Hematopoietic multipotent progenitor cell treated with erythropoietin and hydrocortisone succinate and interleukin-3 and kit ligand, for 17 days (in vitro differentiated cells): ENCODE results near the gene UACA.

ENCODE experiments used
- DNase-seq: peaks from one replicate; pipeline ENCODE4 v3.0.0-alpha.2; 2015; ENCODE audit warnings: low spot score

The UACA gene

DNA sequence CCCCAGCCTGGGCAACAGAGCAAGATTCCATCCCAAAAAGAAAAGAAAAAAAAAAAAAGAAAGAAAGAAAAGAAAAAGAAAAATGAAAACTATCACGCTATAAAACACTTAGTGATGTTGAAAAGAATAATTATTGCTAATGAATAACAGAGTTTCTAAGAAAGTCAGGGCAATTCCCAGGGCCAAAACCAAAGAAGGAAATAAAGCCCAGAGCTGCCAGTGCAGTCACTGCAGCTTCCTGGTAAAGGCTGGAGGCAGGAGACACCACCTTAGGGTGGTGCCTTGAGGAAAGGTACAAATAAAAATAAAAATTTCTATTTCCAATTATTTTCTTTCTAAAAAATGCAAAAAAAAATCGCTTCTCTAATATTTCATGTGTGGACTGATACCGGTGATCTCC, 19.7 kb upstream of the UACA start:
- DNase-seq, result no peak

DNA sequence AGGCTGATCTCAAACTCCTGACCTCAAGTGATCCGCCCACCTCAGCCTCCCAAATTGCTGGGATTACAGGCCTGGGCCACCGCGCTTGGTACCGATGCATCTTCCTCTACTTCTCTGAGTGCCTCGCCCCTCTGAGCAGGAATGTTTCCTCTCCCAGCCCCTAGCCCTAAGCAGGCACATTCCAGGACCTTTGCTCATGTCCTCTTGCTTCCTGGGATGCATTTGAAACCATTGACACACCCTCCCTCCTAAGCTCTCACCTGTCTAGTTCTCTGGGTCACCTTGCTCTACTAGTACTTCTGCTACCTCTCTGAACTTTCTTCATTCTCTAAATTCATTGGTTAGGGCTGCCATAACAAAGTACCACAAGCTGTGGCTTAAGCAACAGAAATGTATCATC, 17.9 kb upstream of the UACA start:
- no peak for DNase-seq

DNA sequence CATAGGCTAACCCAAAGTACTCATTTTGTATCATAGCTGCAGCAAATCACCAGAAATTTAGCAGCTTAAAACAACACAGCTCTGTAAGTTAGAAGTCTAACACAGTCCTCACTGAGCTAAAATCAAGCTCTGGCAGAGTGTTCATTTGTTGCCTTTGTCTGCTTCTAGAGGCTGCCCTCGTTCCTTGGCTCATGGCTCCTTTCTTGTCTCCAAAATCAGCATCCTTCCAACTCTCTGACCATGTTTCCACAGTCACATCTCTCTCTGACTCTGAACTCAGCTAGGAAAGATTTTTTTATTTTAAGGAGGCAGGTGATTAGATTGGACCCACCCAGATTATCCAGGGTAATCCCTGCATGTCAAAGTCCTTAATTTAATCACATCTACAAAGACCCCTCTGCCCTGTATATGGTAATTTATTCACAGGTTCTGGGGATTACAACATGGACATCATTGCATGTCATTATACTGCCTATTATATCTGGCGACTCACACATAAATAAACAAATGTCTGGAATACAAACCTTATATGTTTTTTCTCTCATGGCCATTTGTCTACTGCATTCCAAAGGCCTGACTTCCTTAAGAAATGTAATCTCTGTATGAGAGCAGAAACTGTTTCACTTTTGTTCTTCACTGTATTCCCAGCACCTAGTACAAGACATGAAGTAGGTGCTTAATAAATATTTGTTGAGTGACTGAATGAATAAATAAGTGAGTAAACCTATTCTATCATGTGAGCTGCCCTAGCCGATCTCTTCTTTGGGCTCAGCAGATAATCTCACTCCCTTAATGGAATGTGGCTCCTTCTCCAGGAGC, 15.1 kb upstream of the UACA start:
- DNase-seq, result no peak

DNA sequence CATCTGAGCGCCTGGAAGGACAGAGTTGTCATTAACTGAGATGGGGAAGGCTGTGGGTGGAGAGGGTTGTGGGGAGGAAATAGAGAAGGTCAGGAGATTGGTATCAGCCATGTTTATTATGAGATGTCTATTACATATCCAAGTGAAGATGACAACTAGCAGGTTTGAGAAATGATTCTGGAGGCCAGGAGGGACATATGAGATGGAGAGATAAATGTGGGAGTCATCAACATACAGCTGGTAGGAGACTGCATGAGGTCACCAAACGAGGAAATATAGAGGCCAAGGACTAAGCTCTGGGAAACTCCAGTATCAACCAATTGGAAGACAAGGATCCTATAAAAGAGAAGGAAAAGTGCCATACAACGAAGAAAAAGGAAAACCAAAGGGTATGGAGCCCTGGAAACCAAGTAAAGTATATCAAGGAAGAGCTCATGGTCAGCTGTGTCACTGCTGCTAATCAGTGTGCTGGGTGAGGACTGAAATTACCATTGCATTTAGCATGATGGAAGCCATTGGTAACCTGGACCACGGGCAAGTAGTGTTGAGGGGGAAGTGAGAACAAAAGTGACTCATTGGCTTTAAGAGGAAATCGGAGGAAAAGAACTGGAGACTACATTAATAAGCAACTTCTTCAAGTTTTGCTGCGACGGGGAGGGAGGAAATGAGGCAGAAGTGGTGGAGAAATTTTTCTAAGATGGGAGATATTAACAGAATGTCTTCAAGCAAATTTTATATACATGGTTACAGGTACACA, 14.0 kb upstream of the UACA start:
- DNase-seq, result no peak

DNA sequence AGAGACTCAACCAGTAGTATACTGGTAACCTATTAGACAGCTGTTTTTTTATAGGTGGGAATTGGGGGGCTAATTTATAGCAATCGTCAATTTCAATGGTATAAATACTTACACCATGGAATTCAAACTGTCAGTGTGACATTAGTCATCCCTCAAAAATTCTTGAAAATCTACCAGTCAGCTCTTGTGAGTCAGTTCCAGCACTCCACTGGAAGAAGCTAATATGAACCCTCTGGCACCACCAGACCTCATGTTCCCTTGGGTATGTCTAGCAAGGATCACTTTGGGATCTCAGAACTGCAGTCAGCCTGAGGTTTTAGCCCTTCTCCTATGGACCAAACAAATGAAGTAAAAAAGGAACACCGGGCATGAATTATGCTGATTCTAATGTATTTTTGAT, 11.8 kb upstream of the UACA start:
- DNase-seq, result no peak

DNA sequence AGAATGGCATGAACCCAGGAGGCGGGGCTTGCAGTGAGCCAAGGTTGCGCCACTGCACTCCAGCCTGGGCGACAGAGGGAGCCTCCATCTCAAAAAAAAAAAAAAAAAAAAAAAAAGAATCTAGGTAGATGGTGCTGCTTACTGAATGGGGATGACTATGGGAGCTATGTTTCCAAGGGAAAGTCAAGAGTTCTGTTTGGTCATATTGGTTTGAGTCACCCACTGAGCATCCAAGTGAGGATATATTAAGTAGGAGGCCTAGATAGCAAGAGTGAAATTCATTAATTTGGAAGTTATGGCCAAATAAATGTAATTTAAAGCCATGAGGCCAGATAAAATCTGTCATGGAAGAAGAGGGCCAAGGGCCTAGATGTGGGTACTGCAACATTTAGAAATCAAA, 9.0 kb upstream of the UACA start:
- no peak for DNase-seq

DNA sequence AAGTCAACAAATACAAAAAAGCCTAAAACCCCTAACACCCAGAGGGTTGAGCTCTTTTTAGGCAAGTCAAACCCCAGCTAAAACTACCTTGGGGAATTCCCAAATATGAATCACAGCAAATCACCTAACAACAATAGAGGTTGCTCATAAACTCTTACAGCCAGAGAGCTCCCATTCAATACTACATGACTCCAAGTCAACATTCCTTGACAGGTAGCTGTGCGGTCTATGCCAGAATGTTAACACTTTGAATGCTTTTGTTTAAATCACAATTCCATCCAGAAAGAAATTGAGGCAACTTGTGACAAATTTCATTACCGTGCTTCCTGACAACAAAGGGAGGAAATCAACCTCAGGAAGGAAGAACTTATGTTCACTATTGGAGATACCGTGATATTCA, 7.5 kb upstream of the UACA start:
- DNase-seq, result no peak

DNA sequence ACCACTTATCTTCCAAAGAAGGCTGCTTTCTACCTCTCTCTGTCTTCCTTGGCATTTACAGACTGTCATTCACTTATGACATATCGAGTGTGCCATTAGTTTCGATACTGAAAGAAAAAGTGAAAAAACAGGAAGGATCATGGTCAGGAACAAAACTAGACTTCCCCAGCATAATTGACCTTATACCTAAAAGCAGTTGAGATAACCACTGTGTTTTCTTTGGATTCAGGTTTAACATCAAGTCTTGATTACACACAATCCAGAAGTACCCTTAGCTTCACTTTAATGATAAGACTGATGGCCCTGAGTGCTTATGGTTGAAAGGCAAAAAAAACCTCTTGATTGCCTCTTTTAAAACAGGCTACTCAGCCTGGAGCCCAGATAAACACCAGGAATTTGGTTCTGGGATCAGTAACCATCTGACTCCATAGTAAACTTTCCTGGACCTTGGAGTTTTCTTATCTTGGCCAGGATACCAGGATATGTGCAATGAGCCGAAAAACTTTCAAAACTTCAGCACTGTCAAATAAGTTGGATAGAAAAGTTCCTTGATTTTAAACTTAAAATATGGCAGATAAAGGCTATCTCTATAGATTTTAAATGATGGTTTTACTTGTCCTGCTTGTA, 5.0 kb upstream of the UACA start:
- no peak for DNase-seq

DNA sequence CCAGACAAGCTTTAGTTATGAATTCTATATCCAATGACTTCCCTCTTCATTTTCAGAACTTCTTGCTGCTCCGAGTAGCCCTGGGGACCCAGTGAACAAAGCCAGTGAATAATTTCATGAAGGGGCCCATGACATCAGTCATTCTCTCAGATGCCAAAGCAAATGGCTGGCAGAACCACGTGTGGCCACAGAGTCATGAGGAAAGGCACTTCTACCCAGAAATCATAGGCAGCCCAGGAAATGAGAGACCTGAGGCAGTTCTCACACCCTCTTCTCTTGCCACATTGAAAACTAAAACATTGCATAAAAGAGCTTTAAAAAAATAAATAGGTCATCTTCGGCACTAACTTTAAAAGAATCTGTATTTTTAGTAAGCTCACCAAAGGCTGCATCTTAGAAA, 4.3 kb upstream of the UACA start:
- no peak for DNase-seq

DNA sequence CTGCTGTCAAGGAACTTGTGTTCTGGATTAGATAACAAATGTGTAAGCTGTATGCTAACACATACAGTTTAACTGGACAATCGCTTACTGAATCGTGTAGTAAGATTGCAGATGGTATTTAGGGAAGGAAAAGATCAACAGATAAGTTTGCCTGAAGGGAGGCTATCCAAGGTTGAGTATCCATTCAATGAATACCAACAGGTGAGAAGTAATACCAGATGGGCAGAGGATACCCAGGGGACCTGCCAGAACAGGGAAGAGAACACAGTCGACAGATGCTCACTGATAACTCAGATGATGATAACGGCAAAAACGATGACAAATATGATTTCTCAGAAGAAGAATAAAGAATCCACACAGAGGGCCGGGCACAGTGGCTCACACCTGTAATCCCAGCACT, 3.2 kb upstream of the UACA start:
- no peak for DNase-seq

DNA sequence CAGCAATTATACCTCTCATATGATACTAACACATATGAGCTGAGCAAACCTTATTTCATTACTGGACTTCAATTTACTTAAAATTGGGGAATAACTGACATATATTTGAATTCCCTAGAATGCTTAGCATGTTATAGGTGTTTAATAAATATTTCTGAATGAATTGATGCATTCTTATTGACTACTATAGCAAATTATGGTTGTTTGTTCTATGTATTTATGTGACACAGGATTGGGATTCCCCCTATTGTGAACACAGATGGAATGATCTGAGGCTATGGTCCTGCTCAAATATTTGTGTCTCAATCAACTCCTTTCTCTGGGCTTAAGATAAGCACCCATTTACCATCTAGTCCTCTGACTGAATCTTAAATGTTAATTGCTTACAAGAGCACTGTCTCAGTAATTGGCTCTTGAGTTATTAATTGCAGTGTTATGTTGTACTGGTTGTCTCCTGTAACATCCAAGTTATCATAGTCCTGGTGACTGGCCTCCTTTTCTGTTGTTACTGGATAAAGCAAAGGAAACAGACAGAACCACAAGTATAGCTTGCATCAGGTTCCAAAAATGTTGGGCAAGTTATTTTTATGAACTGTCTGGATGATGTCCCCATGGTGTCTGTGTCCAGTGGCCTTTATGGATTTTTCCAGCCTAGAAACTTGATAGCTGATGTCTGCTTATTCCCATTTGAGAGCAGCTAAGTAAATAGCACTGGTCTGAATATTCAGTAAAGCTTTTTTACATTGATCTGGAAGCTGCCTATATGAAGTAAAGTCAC, 2.3 kb upstream of the UACA start:
- DNase-seq, result no peak

DNA sequence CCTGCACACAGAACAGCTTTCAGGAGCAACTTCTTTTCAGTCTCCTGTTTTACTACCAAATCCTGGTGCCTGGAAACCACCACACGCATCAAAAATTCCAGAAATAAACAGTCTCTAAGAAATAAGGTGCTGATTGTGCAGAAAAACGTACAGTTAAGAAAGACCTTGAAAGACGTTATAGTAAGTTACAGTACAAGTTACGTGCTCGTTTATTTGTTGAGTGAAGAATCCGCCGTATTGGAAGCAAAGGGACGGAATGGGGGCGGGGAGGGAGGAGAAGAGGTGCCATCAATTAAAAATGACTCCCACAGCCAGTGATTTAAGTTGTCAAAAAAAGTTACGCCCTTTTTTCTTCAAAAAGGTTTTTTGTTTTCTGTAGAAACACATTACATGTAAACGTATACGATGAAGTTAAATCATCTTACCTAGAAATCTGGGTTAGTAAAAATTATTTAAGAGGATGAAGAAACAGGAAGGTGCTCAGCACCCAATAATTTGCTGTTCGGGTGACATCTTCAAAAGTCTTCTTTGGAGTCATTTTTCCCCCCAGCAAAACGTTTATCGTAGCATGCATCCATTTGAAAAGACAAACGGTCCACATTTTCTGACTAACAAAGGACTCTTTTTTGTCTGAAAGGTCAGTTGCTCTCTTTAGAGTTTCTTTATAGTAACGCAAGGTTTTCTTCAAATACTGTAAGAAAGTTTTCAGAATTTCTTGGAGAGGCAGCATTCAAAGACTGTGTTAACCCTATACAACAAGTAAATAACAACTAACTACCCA, 782 bp upstream of the UACA start:
- DNase-seq, result no peak

DNA sequence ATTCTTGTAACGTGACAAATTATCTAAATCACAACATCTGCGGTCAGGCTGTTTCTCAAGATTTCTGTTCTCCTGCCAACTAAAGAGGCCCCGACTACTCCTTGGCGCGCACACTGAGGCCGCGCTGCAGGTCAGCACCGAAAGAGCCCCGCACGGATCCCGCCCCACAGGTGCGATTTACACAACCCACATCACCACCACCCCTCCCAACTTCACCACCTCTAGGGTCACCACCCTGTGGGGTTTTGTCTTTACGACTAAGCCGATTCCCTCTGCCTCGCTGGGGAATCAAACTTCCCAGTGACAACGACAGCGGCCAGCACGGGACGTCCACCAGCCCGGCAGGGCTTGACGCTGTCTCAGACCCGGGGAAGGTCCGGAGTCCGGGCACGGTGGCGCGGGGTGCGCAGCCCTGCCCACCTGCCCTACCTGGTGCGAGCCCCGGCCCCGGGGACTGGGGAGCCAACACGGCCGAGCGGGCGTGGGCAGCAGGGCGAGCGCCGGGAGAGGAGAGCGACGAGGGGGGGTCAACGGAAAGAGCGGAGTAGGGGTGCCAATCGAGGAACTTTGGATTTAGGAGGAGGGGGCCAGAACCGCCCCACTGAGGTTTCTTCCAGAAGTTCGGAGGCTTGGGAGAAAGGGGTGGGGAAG, 764 bp downstream of the UACA start:
- DNase-seq, result no peak

DNA sequence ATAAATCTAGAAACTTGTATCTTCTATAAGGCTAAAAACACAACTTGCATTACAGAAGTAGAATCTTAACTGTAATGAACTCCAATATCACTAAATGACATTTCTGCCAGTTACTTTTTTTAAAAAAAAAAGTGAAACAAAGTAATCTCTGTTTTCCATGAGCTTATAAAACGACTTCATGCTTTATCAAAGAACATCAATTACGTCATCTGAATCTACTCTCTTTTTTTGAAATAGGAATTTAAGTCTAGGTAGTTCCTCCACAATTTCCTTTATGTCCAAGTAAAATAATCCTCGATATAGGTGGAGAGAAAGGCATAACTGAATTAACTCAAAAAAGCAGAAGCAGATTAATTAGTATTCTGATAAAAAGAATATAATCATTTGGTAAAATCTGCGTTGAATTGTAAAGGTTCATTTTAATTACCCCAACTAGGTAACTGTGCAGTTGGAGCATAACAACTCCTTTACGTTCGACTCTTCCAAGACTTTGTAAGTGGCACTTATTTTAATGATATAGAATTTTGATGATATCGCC, 1.4 kb downstream of the UACA start:
- DNase-seq, result no peak

DNA sequence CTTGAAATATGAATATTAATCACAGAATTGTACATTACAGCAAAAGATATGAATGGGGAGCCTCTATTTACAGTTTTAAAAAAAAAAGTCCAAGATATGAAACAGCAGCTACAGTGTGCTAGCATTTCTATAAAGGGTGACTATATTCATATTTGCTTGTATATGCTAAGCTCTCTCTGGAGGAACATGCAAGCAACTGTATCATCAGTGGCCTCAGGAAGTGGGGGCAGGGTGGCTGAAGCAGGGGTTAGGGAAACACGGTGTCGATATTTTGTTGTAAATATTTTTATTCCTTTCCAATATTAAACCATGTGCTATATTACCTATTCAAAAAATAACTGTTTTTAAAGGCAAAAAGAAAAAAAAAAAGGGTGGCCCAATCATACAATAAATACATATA, 2.3 kb downstream of the UACA start:
- DNase-seq, result no peak

DNA sequence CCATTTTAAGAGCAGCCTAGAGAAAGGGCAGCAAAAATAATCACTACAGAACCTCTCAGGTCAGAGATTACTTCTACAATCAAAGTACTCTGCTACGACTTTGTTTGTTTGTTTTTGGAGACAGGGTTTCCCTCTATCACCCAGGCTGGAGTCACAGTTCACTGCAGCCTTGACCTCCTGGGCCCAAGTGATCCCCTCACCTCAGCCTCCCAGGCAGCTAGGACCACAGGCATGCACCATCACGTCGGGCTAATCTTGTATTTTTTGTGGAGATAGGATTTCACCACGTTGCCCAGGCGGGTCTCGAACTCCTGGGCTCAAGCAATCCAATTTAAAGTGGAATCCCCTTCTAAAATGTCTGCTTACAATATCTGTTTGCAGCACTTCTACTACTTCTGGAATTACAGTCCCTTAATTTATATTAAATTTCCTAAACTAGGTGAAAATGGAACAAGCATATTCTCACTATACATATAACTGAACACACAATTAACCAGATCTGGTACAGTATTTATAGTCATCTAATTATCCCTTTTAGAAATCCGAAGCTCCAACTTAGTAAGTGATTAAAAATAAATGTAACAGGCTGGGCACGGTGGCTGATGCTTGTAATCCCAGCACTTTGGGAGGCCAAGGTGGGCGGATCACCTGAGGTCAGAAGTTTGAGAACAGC, 4.4 kb downstream of the UACA start:
- DNase-seq, result no peak

DNA sequence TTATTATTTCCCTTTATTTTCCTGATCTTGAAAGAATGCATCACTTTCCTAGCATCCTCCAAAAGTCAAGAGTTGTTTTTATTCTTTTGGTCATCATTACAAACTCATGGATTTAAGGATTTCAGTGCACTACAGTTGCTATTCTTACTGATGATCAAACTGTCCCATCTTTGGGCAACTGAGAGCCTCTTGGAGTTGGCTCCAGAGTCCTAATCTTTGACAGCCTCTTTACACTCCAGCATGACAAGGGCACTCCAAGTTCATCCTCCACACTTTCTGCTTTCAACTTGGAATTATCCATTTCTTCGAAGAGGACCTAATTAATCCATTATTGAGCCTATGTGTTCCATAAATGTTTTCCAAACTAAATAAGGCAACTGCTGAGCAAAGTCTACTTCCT, 5.7 kb downstream of the UACA start:
- DNase-seq, result no peak

DNA sequence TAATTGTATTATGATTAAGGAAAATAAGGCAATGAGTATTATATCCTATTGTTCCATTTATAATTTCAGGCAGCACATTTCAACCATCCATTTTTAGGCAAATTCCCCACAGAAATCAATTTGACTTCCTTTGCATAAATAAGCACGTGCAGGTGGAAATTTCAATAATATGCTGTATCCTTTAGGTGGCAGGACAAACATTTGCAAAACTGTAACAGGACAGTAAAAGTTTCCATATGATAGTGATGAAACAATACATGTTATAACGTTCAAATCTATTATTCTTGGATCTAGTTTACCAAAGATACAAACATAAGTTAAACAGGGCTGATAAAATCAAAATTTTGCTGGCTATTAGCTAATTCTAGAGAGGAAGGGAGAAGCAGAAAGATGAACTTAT, 8.5 kb downstream of the UACA start:
- no peak for DNase-seq

DNA sequence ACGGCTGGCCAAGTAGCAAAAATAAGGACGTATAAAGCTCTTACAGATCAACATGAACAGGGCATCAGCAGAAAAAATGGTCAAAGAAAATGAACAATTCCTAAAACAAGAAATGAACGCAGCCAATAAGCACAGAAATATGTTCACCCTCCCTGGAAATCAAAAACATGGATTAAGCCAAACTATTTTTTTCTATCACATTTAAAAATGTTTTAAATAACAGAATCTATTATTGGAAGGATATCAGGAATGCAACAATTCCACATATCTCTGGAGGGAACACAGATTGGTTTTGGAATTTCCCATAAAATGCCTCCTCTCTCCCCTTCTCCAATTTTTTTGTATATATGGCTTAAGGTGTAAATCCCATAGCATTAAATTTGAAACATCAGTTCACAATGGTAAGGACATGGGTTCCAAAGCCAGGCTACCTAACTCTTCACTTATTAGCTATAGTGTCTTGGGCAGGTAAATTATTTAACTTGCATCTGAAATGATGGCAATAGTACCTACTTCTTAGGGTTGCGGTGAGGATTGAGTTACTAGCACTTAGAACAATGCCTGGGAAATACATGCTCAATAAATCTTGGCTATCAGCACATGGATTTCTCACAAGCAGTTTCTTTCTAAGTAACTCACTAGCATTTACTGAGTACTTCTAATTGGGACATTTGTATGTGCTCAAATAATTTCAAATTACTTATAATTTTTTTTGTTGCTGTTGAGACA, 10.1 kb downstream of the UACA start:
- DNase-seq, result no peak

DNA sequence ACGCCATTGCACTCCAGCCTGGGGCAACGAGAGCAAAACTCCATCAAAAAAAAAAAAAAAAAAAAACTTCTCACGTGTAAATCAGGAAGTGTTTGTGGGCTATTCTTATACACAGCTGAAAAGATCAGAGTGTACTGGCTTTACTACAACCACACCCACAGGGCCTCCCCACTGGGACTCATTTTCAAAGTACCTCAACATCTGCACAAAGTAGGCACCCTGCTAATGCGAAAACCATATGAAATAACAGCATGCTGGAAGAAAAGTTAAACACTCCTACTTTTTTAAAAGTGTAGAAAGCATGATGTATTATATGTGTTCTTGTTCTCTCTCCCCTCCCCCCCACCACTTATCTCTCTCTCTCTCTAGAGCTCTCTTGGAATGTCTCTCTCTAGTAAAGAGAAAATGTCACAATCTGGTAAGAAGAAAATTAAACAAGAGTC, 11.1 kb downstream of the UACA start:
- DNase-seq, result no peak
